Fibroblast of mammary gland (primary cell): ENCODE data around the gene HMG20A.

Experiments used
- DNase-seq: peaks from one replicate; pipeline ENCODE4 v3.0.0-alpha.2; 2010; ENCODE audit warnings: low read depth
- H3K4me3 ChIP-seq: 2 replicates; pipeline ENCODE4 v1.5.1; 2011; ENCODE audit warnings: low read depth, mild to moderate bottlenecking, low read length, moderate library complexity; ENCODE audit not compliant: control insufficient read depth
- CTCF ChIP-seq: conservative IDR thresholded peaks from 2 replicates; pipeline ENCODE4 v1.5.1; 2011; ENCODE audit warnings: low read depth, low read length, inconsistent platforms; ENCODE audit not compliant: control insufficient read depth, insufficient read depth

HMG20A gene

GRCh38 chr15:77506311-77507142, 85.8 kb downstream of the HMG20A start:
- no peak overlapping the region for H3K4me3 ChIP-seq
- peak; percentile 22 for DNase-seq
- TF ChIP-seq CTCF: no peak

- no peak for TF ChIP-seq CTCF
- H3K4me3 ChIP-seq: no peak overlapping the region
Observed at GRCh38 chr15:77507143-77507897, 86.6 kb downstream of the HMG20A start.

GRCh38 chr15:77507911-77508310, 87.2 kb downstream of the HMG20A start:
- TF ChIP-seq CTCF: no peak
- H3K4me3 ChIP-seq: no peak overlapping the region
- DNase-seq: peak; percentile 22

More at GRCh38 chr15:77507143-77507897, 86.6 kb downstream of the HMG20A start:
- peak; percentile 60 for DNase-seq

- H3K4me3 ChIP-seq: no peak overlapping the region
- no peak for TF ChIP-seq CTCF
- DNase-seq: no peak
Observed at GRCh38 chr15:77508541-77509243, 88.0 kb downstream of the HMG20A start.

GRCh38 chr15:77510066-77511057, 89.7 kb downstream of the HMG20A start:
- DNase-seq: no peak
- TF ChIP-seq CTCF: no peak
- no peak overlapping the region for H3K4me3 ChIP-seq

GRCh38 chr15:77511869-77512268, 91.2 kb downstream of the HMG20A start:
- no peak for DNase-seq
- TF ChIP-seq CTCF: no peak

More at GRCh38 chr15:77511869-77512268, 91.2 kb downstream of the HMG20A start:
- no peak overlapping the region for H3K4me3 ChIP-seq
